HFFc6 (cell line): ENCODE results near the gene IL16. TPM values are rescaled to one million over a fixed set of nuclear protein-coding genes. Genes with fewer than 3 reads are reported as not detected.
"Not testable (repeated sequence)": the region's sequence is repeated elsewhere in the genome, so short reads cannot be mapped to it uniquely, and the experiment has no call there.

Experiments
- DNase-seq: peaks from one replicate; pipeline ENCODE4 v3.0.0-alpha.2; 2018
- H3K27ac Mint-ChIP-seq: 2 replicates; pipeline ENCODE4 v1.8.0; 2020; ENCODE audit warnings: mild to moderate bottlenecking, mixed read lengths
- H3K27me3 Mint-ChIP-seq: 2 replicates; pipeline ENCODE4 v1.8.0; 2021; ENCODE audit warnings: mild to moderate bottlenecking, moderate library complexity, mixed read lengths; ENCODE audit not compliant: insufficient read depth
- H3K36me3 Mint-ChIP-seq: 2 replicates; pipeline ENCODE4 v1.8.0; 2021; ENCODE audit warnings: low read depth, mixed read lengths
- H3K4me1 Mint-ChIP-seq: 2 replicates; pipeline ENCODE4 v1.8.0; 2020; ENCODE audit warnings: low read depth, mixed read lengths
- H3K4me3 Mint-ChIP-seq: 2 replicates; pipeline ENCODE4 v1.8.0; 2020; ENCODE audit warnings: mild to moderate bottlenecking, moderate library complexity, mixed read lengths
- H3K9me3 Mint-ChIP-seq: 2 replicates; pipeline ENCODE4 v1.8.0; 2020; ENCODE audit warnings: mild to moderate bottlenecking, mixed read lengths
- total RNA-seq, 6 experiments: library from RNA; stranded (reverse); fragmentation: NEBNext Ultra II Directional; extraction: Animal tissue kit (Norgen Biotek cat#: 25700); gene quantifications; 2 replicates in 1 of 6; 3 replicates in 5 of 6; pipeline ENCODE4 v1.2.3, GENCODE V29; 2021
- TF ChIP-seq, protein P1 (sequence below): fragments of 200-600 bp; sonication (generic); IDR thresholded peaks from 2 replicates; pipeline ENCODE4 v1.5.0; 2021; ENCODE audit warnings: antibody characterized with exemption, mild to moderate bottlenecking

The IL16 gene
- total RNA-seq, 6 experiments from 2014 or later, result not detected

DNA sequence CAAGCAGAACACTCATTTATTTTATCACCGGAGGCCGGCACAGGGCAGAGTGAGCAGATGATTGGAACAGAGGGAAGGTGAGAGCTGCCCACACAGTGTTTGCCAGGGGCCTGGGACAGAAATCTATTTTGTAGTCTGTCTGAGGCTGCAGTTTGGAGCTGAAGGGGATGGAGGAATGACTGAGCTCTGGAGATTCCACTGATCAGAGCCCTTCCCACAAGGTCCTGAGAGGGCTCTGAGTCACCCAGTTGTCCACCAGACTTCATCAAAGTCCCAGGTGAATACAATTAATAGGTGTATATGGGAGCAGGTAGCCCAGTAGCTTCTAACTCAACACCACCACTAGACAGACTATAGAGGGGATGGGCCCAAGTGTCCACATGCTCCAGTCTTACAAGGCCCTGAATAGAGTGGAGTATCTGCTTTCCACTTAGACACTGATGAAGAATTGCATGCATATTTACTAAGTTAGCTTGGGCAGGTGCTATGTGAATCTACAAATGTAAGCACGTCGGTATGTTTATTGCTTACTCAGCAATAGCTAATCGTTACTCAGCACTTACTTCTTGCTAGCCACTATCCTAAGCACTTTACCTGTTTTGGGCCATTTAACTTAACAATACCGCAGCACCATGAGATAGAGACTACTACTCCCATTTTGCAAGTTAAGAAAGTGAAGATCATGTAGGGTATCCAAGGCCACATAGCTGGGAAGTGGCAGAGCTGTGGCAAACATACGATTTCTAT is 130.0 kb downstream of the IL16 start:
- DNase-seq, result no peak
- TF ChIP-seq, protein P1, sequence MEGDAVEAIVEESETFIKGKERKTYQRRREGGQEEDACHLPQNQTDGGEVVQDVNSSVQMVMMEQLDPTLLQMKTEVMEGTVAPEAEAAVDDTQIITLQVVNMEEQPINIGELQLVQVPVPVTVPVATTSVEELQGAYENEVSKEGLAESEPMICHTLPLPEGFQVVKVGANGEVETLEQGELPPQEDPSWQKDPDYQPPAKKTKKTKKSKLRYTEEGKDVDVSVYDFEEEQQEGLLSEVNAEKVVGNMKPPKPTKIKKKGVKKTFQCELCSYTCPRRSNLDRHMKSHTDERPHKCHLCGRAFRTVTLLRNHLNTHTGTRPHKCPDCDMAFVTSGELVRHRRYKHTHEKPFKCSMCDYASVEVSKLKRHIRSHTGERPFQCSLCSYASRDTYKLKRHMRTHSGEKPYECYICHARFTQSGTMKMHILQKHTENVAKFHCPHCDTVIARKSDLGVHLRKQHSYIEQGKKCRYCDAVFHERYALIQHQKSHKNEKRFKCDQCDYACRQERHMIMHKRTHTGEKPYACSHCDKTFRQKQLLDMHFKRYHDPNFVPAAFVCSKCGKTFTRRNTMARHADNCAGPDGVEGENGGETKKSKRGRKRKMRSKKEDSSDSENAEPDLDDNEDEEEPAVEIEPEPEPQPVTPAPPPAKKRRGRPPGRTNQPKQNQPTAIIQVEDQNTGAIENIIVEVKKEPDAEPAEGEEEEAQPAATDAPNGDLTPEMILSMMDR, result no peak
- H3K4me3 Mint-ChIP-seq, result peak overlapping the region; percentile 21
- H3K4me1 Mint-ChIP-seq, result peaks cover 70% of the 10 kb centered on the region
- H3K9me3 Mint-ChIP-seq, result no peaks in the 10 kb centered on the region
- H3K36me3 Mint-ChIP-seq, result no peaks in the 10 kb centered on the region
- H3K27ac Mint-ChIP-seq, result peak overlapping the region; percentile 38
- H3K27me3 Mint-ChIP-seq, result no peaks in the 10 kb centered on the region

DNA sequence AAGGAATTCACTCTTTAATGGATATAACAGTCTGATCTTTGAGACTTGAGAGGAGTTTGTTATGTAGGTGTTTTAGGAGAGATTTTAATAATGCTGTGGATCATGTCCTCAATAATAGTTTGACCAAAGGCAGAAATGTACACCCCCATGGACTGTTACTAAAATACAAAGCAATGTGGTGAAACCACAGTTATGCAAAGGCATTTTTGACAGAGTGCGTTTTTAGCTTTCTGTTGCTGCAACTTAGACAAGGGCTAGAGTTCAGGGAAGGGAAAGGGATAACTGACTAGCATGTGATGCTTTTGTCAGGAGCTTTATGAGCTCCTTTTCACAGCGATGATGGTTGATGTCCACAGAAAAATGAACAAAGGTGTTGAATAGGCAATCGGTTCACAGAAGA is 130.8 kb downstream of the IL16 start:
- TF ChIP-seq, protein P1, result no peak
- Mint-ChIP-seq H3K36me3 (no peaks in the 10 kb centered on the region), H3K4me3 (peak overlapping the region; percentile 21), H3K9me3 (no peaks in the 10 kb centered on the region), H3K27ac (peak overlapping the region; percentile 38), H3K27me3 (no peaks in the 10 kb centered on the region), H3K4me1 (peaks cover 64% of the 10 kb centered on the region)
- peak; percentile 83 for DNase-seq

DNA sequence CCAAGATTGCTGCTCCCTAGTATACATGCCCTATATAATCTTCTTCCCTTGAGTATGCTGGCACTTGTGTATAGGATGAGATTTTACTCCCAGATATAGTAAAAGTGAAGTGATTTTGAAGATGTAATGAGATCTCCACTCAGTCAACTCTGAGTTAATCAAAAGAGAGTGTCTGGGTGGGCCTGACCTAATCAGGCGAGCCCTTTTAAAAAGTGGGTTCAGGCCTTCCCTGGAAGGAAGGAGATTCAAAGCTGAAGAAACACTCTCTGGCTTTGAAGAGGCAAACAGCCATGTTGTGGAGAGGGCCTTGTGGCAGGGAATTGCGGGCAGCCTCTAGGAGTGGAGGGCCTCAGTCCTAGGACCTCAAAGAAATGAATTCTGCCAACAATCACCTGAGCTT is 132.8 kb downstream of the IL16 start:
- Mint-ChIP-seq H3K4me1 (peaks cover 47% of the 10 kb centered on the region), H3K9me3 (no peaks in the 10 kb centered on the region), H3K4me3 (no peak overlapping the region), H3K36me3 (no peaks in the 10 kb centered on the region), H3K27me3 (no peaks in the 10 kb centered on the region; the same call in 1 of the 2 replicates), H3K27ac (no peak overlapping the region)
- no peak for DNase-seq
- TF ChIP-seq, protein P1, result no peak

DNA sequence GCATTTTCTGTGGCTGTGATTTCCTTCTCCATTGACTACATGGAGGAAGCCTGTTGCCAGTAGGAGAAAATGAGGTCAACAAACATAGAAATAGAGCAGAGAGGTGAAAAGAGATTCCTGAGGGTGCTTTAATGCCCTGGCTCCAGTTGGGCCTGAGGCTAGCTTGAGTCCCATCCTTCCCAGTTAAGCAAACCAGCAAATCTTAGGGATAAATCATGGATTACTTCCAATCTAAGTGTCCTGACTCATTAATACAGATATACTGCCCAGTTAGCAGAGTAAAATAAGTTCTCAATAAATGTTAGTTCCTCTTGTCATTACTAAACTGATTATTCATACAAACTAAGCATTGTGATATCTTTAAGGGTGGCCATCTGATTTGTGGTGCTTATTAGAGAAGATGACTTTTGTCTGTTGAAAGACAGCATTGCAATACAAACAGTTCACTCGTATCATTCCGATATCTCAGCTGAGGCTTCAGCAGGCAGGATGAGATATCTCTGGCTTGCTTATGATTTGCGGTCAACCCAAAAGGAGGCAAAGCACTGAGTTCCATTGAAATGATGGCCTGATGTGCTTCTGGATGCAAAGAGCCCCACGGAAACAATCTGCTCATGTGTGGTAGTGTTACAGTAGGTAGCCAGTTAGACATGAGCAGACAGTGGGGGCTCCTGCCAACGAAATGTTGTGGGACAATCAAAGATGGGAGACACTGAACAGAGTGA is 133.8 kb downstream of the IL16 start:
- peaks cover 39% of the 10 kb centered on the region for H3K4me1 Mint-ChIP-seq
- H3K27me3 Mint-ChIP-seq, result peaks cover 5% of the 10 kb centered on the region; the same call in 1 of the 2 replicates
- H3K36me3 Mint-ChIP-seq, result no peaks in the 10 kb centered on the region
- TF ChIP-seq, protein P1, result no peak
- H3K27ac Mint-ChIP-seq, result no peak overlapping the region
- DNase-seq, result no peak
- no peak overlapping the region for H3K4me3 Mint-ChIP-seq
- H3K9me3 Mint-ChIP-seq, result no peaks in the 10 kb centered on the region

DNA sequence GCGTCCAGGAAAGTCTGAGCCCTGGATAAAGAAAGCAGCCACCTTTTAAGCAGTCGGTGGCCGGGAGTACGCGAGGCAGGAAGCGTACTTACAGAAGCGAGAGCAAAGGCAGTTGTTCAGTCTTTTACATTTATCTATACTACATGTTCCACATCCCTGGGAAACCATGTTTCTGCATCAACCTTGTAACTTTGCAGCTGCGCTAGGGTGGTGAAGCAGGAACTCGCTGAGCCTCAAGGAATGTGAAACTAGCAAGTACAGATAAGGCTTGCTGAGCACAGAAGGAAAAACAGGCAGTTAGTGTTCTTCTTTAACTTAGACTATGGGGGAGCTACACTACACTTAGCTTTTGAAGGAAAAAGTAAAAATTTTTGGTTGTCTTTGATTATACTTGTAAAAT is 134.5 kb downstream of the IL16 start:
- not testable (repeated sequence) for DNase-seq, H3K36me3 Mint-ChIP-seq, H3K9me3 Mint-ChIP-seq, H3K27me3 Mint-ChIP-seq, H3K4me3 Mint-ChIP-seq, H3K27ac Mint-ChIP-seq
- peaks cover 35% of the 10 kb centered on the region for H3K4me1 Mint-ChIP-seq

DNA sequence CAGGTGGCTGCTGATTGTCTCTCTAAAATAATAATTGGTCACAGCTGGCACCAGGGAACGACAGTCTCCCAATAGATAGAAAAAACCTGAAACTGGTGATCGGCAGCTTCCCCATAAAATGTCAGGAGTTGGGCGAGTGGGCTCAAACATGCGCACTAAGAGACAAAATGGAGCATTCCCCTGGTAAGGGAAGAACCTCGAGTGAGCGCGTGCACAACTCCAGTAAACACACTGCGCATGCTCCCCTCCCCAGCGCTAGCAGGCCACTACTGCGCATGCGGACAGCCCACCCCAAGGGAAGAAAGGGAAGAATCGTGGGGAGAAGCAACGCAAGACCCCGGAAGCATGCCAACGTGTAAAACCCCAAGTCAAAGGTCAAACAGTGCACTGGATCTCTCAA is 134.9 kb downstream of the IL16 start:
- peaks cover 32% of the 10 kb centered on the region for H3K4me1 Mint-ChIP-seq
- TF ChIP-seq, protein P1, result no peak
- peaks cover 5% of the 10 kb centered on the region; the same call in 1 of the 2 replicates for H3K27me3 Mint-ChIP-seq
- H3K36me3 Mint-ChIP-seq, result no peaks in the 10 kb centered on the region
- DNase-seq, result no peak
- no peaks in the 10 kb centered on the region for H3K9me3 Mint-ChIP-seq
- H3K4me3 Mint-ChIP-seq, result no peak overlapping the region
- H3K27ac Mint-ChIP-seq, result no peak overlapping the region
